ENCODE data around the gene PBX1. TPM values are rescaled to one million over a fixed set of nuclear protein-coding genes. Genes with fewer than 3 reads are reported as not detected.

Gene PBX1
- total and polyA plus RNA-seq, 7 donors: 6.7 to 168 (median 118) TPM

GRCh38 chr1:164695956-164696665 is 137.1 kb downstream of the PBX1 start:
- Histone ChIP-seq H3K27me3 (no peaks in the 10 kb centered on the region), H3K36me3 (peaks cover 0 to 6% (median 0%) of the 10 kb centered on the region in 4 donors), H3K9me3 (no peaks in the 10 kb centered on the region), H3K4me3 (no peak overlapping the region), H3K4me1 (peaks cover 0 to 59% (median 48%) of the 10 kb centered on the region in 4 donors), H3K27ac (peak overlapping the region in 3 of 4 donors; percentile 4 to 30 (median 22))
- intact Hi-C loops (cut with DNase I): no loop called here
- DNase-seq: no peak
- WGBS, 2 donors: 79 to 89% methylated on average over 5 of the region's 5 CpGs
- no peak for TF ChIP-seq CTCF (IDR thresholded peaks at IDR 0.05)
- TF ChIP-seq POLR2A (IDR thresholded peaks at IDR 0.05): no peak
- TF ChIP-seq POLR2AphosphoS5 (IDR thresholded peaks at IDR 0.05): no peak
- TF ChIP-seq EP300 (IDR thresholded peaks at IDR 0.05): no peak

- peak overlapping the region; percentile 8 to 32 (median 12) for H3K4me3 ChIP-seq
- DNase-seq: peak; percentile 92
- no peaks in the 10 kb centered on the region for H3K9me3 ChIP-seq
- no peaks in the 10 kb centered on the region for H3K27me3 ChIP-seq
- H3K27ac ChIP-seq: peak overlapping the region; percentile 77 to 87 (median 80)
- intact Hi-C loops (cut with DNase I): loop anchor here (2.0 to 10.0 kb wide), 5 partner anchors 51 to 365 kb away; no protein-coding TSS in a partner anchor
- TF ChIP-seq POLR2A (IDR thresholded peaks at IDR 0.05): no peak
- peak; percentile 76 to 90 (median 86) for TF ChIP-seq EP300 (IDR thresholded peaks at IDR 0.05)
- peak; percentile 80 to 87 (median 84) for TF ChIP-seq POLR2AphosphoS5 (IDR thresholded peaks at IDR 0.05)
- TF ChIP-seq CTCF (IDR thresholded peaks at IDR 0.05): no peak
- WGBS, 2 donors: 81 to 89% methylated on average over 17 of the region's 17 CpGs
- H3K36me3 ChIP-seq: no peaks in the 10 kb centered on the region
- H3K4me1 ChIP-seq: peaks cover 0 to 85% (median 80%) of the 10 kb centered on the region in 4 donors
Measured at GRCh38 chr1:164699815-164700491, 141.0 kb downstream of the PBX1 start.

GRCh38 chr1:164700683-164701082 is 141.7 kb downstream of the PBX1 start:
- DNase-seq: no peak
- Histone ChIP-seq H3K4me3 (peak overlapping the region in 3 of 4 donors; percentile 8 to 32 (median 15)), H3K27ac (peak overlapping the region; percentile 77 to 87 (median 80)), H3K36me3 (no peaks in the 10 kb centered on the region), H3K9me3 (no peaks in the 10 kb centered on the region), H3K4me1 (peaks cover 0 to 89% (median 85%) of the 10 kb centered on the region in 4 donors), H3K27me3 (no peaks in the 10 kb centered on the region)
- 97 to 99% methylated on average over 2 of the region's 2 CpGs for WGBS, 2 donors
- TF ChIP-seq POLR2AphosphoS5 (IDR thresholded peaks at IDR 0.05): no peak
- no peak for TF ChIP-seq EP300 (IDR thresholded peaks at IDR 0.05)
- no peak for TF ChIP-seq CTCF (IDR thresholded peaks at IDR 0.05)
- TF ChIP-seq POLR2A (IDR thresholded peaks at IDR 0.05): no peak
- intact Hi-C loops (cut with DNase I): loop anchor here (2.0 to 10.0 kb wide), 4 partner anchors 52 to 364 kb away; no protein-coding TSS in a partner anchor

- Histone ChIP-seq H3K4me3 (peak overlapping the region in 2 of 4 donors; percentile 15 to 32), H3K36me3 (no peaks in the 10 kb centered on the region), H3K27ac (peak overlapping the region; percentile 77 to 87 (median 80)), H3K27me3 (no peaks in the 10 kb centered on the region), H3K4me1 (peaks cover 0 to 91% (median 89%) of the 10 kb centered on the region in 4 donors), H3K9me3 (no peaks in the 10 kb centered on the region)
- intact Hi-C loops (cut with DNase I): loop anchor here (2.0 to 10.0 kb wide), 4 partner anchors 52 to 364 kb away; no protein-coding TSS in a partner anchor
- DNase-seq: no peak
- TF ChIP-seq POLR2A (IDR thresholded peaks at IDR 0.05) (no peak), CTCF (IDR thresholded peaks at IDR 0.05) (no peak), EP300 (IDR thresholded peaks at IDR 0.05) (no peak), POLR2AphosphoS5 (IDR thresholded peaks at IDR 0.05) (no peak)
- 90 to 92% methylated on average over 2 of the region's 2 CpGs for WGBS, 2 donors
Measured at GRCh38 chr1:164701189-164701761, 142.3 kb downstream of the PBX1 start.

Measured in sigmoid colon (tissue), 7 donors.